ENCODE data around the gene MTNR1A.

MTNR1A gene

DNA sequence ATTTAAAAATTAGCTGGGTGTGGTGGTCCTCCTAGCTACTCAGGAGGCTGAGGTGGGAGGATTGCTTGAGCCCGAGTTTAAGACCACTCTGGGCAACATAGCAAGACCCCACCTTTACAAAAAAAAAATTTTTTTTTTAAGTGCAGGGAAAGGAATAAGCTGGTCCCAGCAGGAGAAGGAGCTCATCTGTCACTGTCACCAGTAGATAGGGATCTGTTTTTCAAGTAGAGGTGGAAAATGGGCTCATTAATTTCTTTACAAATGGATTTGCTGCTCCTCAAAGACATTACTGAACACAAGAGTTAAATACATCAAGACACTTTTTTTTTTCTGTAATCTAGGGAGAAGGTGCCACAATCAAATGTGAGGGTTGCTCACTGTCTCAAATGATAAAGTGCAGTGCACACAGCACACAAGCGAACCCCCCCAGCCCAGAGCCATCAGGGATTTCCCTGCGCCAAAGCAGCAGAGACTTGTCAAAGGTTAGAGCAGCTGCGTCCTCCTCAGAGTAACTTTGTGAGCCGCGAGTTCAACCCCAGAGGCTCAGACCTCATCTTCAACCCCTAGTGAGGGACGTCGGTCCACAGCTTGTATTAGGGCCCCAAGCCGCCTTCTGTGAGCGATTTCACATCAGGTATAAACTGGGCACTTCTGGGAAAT is 14.3 kb upstream of the MTNR1A start:
- TF ChIP-seq, protein P1, sequence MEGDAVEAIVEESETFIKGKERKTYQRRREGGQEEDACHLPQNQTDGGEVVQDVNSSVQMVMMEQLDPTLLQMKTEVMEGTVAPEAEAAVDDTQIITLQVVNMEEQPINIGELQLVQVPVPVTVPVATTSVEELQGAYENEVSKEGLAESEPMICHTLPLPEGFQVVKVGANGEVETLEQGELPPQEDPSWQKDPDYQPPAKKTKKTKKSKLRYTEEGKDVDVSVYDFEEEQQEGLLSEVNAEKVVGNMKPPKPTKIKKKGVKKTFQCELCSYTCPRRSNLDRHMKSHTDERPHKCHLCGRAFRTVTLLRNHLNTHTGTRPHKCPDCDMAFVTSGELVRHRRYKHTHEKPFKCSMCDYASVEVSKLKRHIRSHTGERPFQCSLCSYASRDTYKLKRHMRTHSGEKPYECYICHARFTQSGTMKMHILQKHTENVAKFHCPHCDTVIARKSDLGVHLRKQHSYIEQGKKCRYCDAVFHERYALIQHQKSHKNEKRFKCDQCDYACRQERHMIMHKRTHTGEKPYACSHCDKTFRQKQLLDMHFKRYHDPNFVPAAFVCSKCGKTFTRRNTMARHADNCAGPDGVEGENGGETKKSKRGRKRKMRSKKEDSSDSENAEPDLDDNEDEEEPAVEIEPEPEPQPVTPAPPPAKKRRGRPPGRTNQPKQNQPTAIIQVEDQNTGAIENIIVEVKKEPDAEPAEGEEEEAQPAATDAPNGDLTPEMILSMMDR (IDR thresholded peaks at IDR 0.05; ENCODE audit: borderline replicate concordance, control extremely low read depth, extremely low read depth, insufficient read depth, missing control alignments) = no peak
- in situ Hi-C loops (cut with MboI; ENCODE audit: low sequenced_read_pairs, unreplicated experiment) = no loop called here
- DNase-seq (ENCODE audit: low spot score) = no peak

DNA sequence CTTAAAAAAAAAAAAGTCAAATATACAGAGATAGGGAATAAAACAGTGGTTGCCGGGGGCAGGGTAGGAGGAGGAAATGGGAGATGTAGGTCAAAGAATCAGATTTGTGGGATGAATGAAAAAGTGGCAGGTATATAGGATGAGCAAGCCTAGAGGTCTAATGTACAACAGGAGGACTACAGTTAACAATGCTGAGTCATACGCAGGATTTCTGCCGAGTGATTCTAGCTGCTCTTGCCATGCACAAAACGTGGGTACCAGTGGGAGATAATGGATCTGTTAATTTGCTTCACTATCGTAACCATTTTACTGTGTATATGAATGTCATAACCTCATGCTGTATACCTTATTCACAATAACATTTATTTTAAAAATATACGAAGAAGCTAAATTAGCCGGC is 10.7 kb upstream of the MTNR1A start:
- TF ChIP-seq, protein P1 (IDR thresholded peaks at IDR 0.05; ENCODE audit: borderline replicate concordance, control extremely low read depth, extremely low read depth, insufficient read depth, missing control alignments) = no peak
- in situ Hi-C loops (cut with MboI; ENCODE audit: low sequenced_read_pairs, unreplicated experiment) = no loop called here
- DNase-seq (ENCODE audit: low spot score) = no peak

GRCh38 chr4:186563761-186564160 is 8.4 kb upstream of the MTNR1A start:
- TF ChIP-seq, protein P1 (IDR thresholded peaks at IDR 0.05; ENCODE audit: borderline replicate concordance, control extremely low read depth, extremely low read depth, insufficient read depth, missing control alignments) = no peak
- in situ Hi-C loops (cut with MboI; ENCODE audit: low sequenced_read_pairs, unreplicated experiment) = no loop called here

DNA sequence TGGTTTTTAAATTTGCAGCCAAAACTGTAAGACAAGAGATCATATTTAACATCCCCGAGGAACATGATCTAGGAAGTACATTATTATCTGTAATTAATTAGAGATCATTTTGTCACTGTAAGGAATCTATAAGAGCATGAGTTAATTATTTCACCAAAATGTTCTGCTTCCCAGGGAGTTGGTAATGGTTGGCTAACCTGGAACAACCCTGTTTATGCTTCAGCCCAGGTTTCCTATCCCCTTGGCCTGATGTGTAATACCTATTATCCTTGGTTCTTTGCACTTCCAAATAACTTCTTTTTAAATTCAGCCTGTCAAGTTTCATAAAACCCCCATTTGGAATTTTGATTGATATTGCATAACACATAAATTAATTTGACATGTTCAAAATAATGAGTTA is 6.4 kb upstream of the MTNR1A start:
- TF ChIP-seq, protein P1 (IDR thresholded peaks at IDR 0.05; ENCODE audit: borderline replicate concordance, control extremely low read depth, extremely low read depth, insufficient read depth, missing control alignments) = no peak
- in situ Hi-C loops (cut with MboI; ENCODE audit: low sequenced_read_pairs, unreplicated experiment) = no loop called here
- DNase-seq (ENCODE audit: low spot score) = no peak

More at GRCh38 chr4:186563761-186564160, 8.4 kb upstream of the MTNR1A start:
- DNase-seq (ENCODE audit: low spot score) = no peak

DNA sequence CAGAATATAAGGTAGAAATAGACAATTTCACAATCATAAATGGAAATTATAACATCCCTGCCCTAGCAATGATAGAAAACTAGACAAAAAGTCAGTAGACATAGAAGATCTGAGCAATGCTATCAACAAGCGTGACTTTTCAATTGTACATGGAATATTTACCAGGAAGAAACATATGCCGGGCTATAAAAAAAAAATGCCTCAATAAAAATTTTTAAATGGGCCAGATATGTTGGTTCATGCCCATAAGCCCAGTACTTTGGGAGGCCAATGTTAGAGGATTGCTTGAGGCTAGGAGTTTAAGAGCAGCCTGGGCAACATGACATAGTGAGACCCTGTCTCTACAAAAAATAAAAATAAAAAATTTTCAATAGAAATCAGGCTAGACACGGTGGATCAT is 5.3 kb upstream of the MTNR1A start:
- no peak for DNase-seq (ENCODE audit: low spot score)
- in situ Hi-C loops (cut with MboI; ENCODE audit: low sequenced_read_pairs, unreplicated experiment) = no loop called here
- TF ChIP-seq, protein P1 (IDR thresholded peaks at IDR 0.05; ENCODE audit: borderline replicate concordance, control extremely low read depth, extremely low read depth, insufficient read depth, missing control alignments) = no peak

DNA sequence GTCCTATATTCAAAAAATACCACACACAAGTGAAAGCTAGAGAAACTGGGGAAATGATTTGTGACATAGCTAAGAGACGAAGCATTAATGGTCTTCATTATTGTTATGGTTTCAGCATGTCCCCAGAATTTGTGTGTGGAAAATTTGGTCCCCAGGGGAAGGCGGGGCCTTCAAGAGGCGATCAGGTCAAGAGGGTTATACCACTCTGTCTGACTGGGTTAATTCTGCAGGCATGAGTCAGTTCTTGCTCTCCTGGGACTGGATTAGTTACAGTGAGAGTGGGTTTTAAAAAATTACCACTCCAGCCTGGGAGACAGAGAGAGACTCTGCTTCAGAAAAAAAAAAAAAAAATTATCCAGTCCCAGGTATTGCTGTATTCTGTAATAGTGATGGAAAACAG is 2.1 kb upstream of the MTNR1A start:
- no peak for DNase-seq (ENCODE audit: low spot score)
- TF ChIP-seq, protein P1 (IDR thresholded peaks at IDR 0.05; ENCODE audit: borderline replicate concordance, control extremely low read depth, extremely low read depth, insufficient read depth, missing control alignments) = no peak
- in situ Hi-C loops (cut with MboI; ENCODE audit: low sequenced_read_pairs, unreplicated experiment) = no loop called here

All from GM13976 (cell line).